GM21528 (cell line): ENCODE measurements around the gene KCNN1.
"Not testable (repeated sequence)": the region's sequence is repeated elsewhere in the genome, so short reads cannot be mapped to it uniquely, and the experiment has no call there.

Experiments used
- ATAC-seq: cut with Tn5 transposase; IDR thresholded peaks from one replicate; pipeline ENCODE4 v1.9.1; 2021; ENCODE audit warnings: mild to moderate bottlenecking, moderate library complexity; ENCODE audit not compliant: unreplicated experiment, low FRiP score

Gene KCNN1

GRCh38 chr19:18020212-18021085 lies 53.5 kb downstream of the KCNN1 start:
- ATAC-seq: no peak

- no peak for ATAC-seq
Observed at GRCh38 chr19:18021121-18021755, 54.3 kb downstream of the KCNN1 start.

- no peak for ATAC-seq
Observed at GRCh38 chr19:18023622-18024251, 56.8 kb downstream of the KCNN1 start.

- no peak for ATAC-seq
Observed at GRCh38 chr19:18027151-18027550, 60.2 kb downstream of the KCNN1 start.

- ATAC-seq: no peak
Observed at GRCh38 chr19:18029617-18030338, 62.9 kb downstream of the KCNN1 start.

GRCh38 chr19:18031401-18031800 lies 64.5 kb downstream of the KCNN1 start:
- ATAC-seq: not testable (repeated sequence)

GRCh38 chr19:18032102-18032501 lies 65.2 kb downstream of the KCNN1 start:
- not testable (repeated sequence) for ATAC-seq

- no peak for ATAC-seq
Observed at GRCh38 chr19:18041054-18041453, 74.1 kb downstream of the KCNN1 start.

GRCh38 chr19:18043676-18044075 lies 76.8 kb downstream of the KCNN1 start:
- ATAC-seq: no peak

GRCh38 chr19:18044825-18045304 lies 78.0 kb downstream of the KCNN1 start:
- peak; percentile 86 for ATAC-seq

- ATAC-seq: no peak
Observed at GRCh38 chr19:18045307-18046050, 78.6 kb downstream of the KCNN1 start.

- no peak for ATAC-seq
Observed at GRCh38 chr19:18046059-18046718, 79.3 kb downstream of the KCNN1 start.

GRCh38 chr19:18049385-18049784 lies 82.5 kb downstream of the KCNN1 start:
- no peak for ATAC-seq
